ENCODE results near the gene METRNL. TPM values are rescaled to one million over a fixed set of nuclear protein-coding genes. Genes with fewer than 3 reads are reported as not detected.

The METRNL gene
- polyA plus RNA-seq, 3 donors: 13.1 to 133 (median 29.8) TPM

- intact Hi-C loops (cut with micrococcal nuclease): no loop called here
- H3K4me3 Mint-ChIP-seq: no peak overlapping the region
- peaks cover 27 to 39% (median 37%) of the 10 kb centered on the region in 3 donors for H3K27me3 Mint-ChIP-seq (ENCODE audit: low read depth in 3 of 3)
- no peak overlapping the region for H3K9ac ChIP-seq (ENCODE audit: insufficient read depth, low read length, poor library complexity, severe bottlenecking)
- no peaks in the 10 kb centered on the region for H3K9me3 ChIP-seq (replicated peaks in 1 of 2; ENCODE audit: control insufficient read depth in 1 of 2, insufficient read depth in 1 of 2, low read length in 2 of 2)
- peaks cover 40% of the 10 kb centered on the region for H3K4me1 Mint-ChIP-seq
- H2AFZ ChIP-seq (ENCODE audit: insufficient read depth, low read depth, low read length, poor library complexity, severe bottlenecking): no peak overlapping the region
- TF ChIP-seq CTCF (IDR thresholded peaks at IDR 0.05): no peak
- H3K9me3 Mint-ChIP-seq: peaks cover 0 to 3% (median 0%) of the 10 kb centered on the region in 7 donors
- DNase-seq: no peak
- WGBS (ENCODE audit: insufficient coverage): 86% methylated on average over 15 of the region's 15 CpGs
- no peak overlapping the region for H3K4me3 ChIP-seq (replicated peaks in 1 of 3; ENCODE audit: low read depth in 2 of 3, low read length in 3 of 3)
- no peaks in the 10 kb centered on the region for H3K79me2 ChIP-seq (ENCODE audit: insufficient read depth, low read length)
- no peaks in the 10 kb centered on the region for H4K20me1 ChIP-seq (ENCODE audit: insufficient read depth, low read length)
- H3K36me3 Mint-ChIP-seq: peaks cover 1 to 3% of the 10 kb centered on the region in 2 donors
- no peaks in the 10 kb centered on the region for H3K36me3 ChIP-seq (replicated peaks in 1 of 2; ENCODE audit: control insufficient read depth in 1 of 2, insufficient read depth in 2 of 2, low read length in 2 of 2)
- H3K27ac Mint-ChIP-seq: peak overlapping the region in 1 of 7 donors; percentile 6
- H3K27ac ChIP-seq (ENCODE audit: low read depth in 1 of 2, low read length in 2 of 2): no peak overlapping the region
- H3K27me3 ChIP-seq (ENCODE audit: control insufficient read depth in 2 of 2, insufficient read depth in 2 of 2, low read length in 2 of 2): peaks cover 0 to 6% of the 10 kb centered on the region in 2 donors
- no peak overlapping the region for H3K4me2 ChIP-seq (replicated peaks; ENCODE audit: extremely low read depth, low read length, poor library complexity, severe bottlenecking)
- peaks cover 17 to 25% of the 10 kb centered on the region in 2 donors for H3K4me1 ChIP-seq (ENCODE audit: control insufficient read depth in 1 of 2, insufficient read depth in 2 of 2, low read length in 2 of 2)
Observed at GRCh38 chr17:83114706-83115105, 35.3 kb downstream of the METRNL start.

GRCh38 chr17:83115202-83115651 is 35.8 kb downstream of the METRNL start:
- WGBS (ENCODE audit: insufficient coverage): 94% methylated on average over 18 of the region's 19 CpGs
- H4K20me1 ChIP-seq (ENCODE audit: insufficient read depth, low read length): no peaks in the 10 kb centered on the region
- Mint-ChIP-seq H3K36me3 (peaks cover 1 to 3% of the 10 kb centered on the region in 2 donors), H3K9me3 (peaks cover 0 to 3% (median 0%) of the 10 kb centered on the region in 7 donors), H3K4me3 (no peak overlapping the region), H3K4me1 (peaks cover 40% of the 10 kb centered on the region), H3K27me3 (ENCODE audit: low read depth in 3 of 3) (peaks cover 21 to 37% (median 37%) of the 10 kb centered on the region in 3 donors), H3K27ac (peak overlapping the region in 3 of 7 donors; percentile 3 to 9 (median 6))
- peaks cover 19 to 26% of the 10 kb centered on the region in 2 donors for H3K4me1 ChIP-seq (ENCODE audit: control insufficient read depth in 1 of 2, insufficient read depth in 2 of 2, low read length in 2 of 2)
- H2AFZ ChIP-seq (ENCODE audit: insufficient read depth, low read depth, low read length, poor library complexity, severe bottlenecking): no peak overlapping the region
- H3K36me3 ChIP-seq (replicated peaks in 1 of 2; ENCODE audit: control insufficient read depth in 1 of 2, insufficient read depth in 2 of 2, low read length in 2 of 2): no peaks in the 10 kb centered on the region
- intact Hi-C loops (cut with micrococcal nuclease): no loop called here
- no peak for DNase-seq
- H3K9ac ChIP-seq (ENCODE audit: insufficient read depth, low read length, poor library complexity, severe bottlenecking): no peak overlapping the region
- H3K27ac ChIP-seq (ENCODE audit: low read depth in 1 of 2, low read length in 2 of 2): no peak overlapping the region
- no peak for TF ChIP-seq CTCF (IDR thresholded peaks at IDR 0.05)
- H3K4me2 ChIP-seq (replicated peaks; ENCODE audit: extremely low read depth, low read length, poor library complexity, severe bottlenecking): no peak overlapping the region
- H3K9me3 ChIP-seq (replicated peaks in 1 of 2; ENCODE audit: control insufficient read depth in 1 of 2, insufficient read depth in 1 of 2, low read length in 2 of 2): no peaks in the 10 kb centered on the region
- H3K79me2 ChIP-seq (ENCODE audit: insufficient read depth, low read length): no peaks in the 10 kb centered on the region
- H3K27me3 ChIP-seq (ENCODE audit: control insufficient read depth in 2 of 2, insufficient read depth in 2 of 2, low read length in 2 of 2): peaks cover 0 to 6% of the 10 kb centered on the region in 2 donors
- no peak overlapping the region for H3K4me3 ChIP-seq (replicated peaks in 1 of 3; ENCODE audit: low read depth in 2 of 3, low read length in 3 of 3)

Measured in CD14-positive monocyte (primary cell).